Measurements from ENCODE around the gene KLHL29. TPM values are rescaled to one million over a fixed set of nuclear protein-coding genes. Genes with fewer than 3 reads are reported as not detected.
"Not testable (repeated sequence)": the region's sequence is repeated elsewhere in the genome, so short reads cannot be mapped to it uniquely, and the experiment has no call there.

KLHL29 gene
- total RNA-seq, 1 experiment from 2014 or later = 7.7 TPM

DNA sequence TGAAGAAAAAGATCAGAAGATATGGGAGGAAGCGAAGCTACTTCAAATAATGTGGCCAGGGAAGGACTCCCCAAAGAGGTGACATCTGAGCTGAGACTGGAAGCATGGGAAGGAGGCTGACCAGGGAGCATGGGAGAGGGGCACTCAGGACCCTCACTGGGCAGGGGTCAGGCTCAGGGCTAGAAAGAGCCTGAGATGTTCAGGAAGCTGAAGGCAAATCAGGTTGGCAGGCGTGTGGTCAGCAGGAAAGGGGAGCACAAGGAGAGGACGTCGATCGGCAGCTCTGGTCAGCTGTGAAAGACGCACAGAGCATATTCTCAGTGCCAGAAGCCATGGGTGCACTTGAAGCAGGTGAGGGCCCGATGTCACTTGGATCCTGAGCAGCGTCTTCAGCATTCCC is 38.2 kb upstream of the KLHL29 start:
- DNase-seq (ENCODE audit: low read depth, low spot score) (no peak), ATAC-seq (no peak)
- H3K9me3 ChIP-seq (ENCODE audit: control insufficient read depth, insufficient read depth, low read depth, low read length) = no peaks in the 10 kb centered on the region
- ChIA-PET POLR2A (no interaction called here), CTCF (no interaction called here)
- intact Hi-C loops (cut with micrococcal nuclease; ENCODE audit: unreplicated experiment) = no loop called here
- in situ Hi-C loops (cut with HindIII; ENCODE audit: low pct_unique_long_range_greater_than_20kb, low sequenced_read_pairs) = no loop called here
- no peaks in the 10 kb centered on the region for H3K36me3 ChIP-seq (ENCODE audit: control insufficient read depth, insufficient read depth, low read length)
- no TSS peak for BruUV-seq (replicated peaks)
- H3K4me3 ChIP-seq (ENCODE audit: low read depth in 2 of 2, low read length in 2 of 2) = no peak overlapping the region
- H3K27me3 ChIP-seq (ENCODE audit: control insufficient read depth, insufficient read depth, low read length) = peaks cover 8% of the 10 kb centered on the region; the same call in 1 of the 2 replicates
- H3K27ac ChIP-seq (ENCODE audit: low read length) = no peak overlapping the region
- TF ChIP-seq, protein P1, sequence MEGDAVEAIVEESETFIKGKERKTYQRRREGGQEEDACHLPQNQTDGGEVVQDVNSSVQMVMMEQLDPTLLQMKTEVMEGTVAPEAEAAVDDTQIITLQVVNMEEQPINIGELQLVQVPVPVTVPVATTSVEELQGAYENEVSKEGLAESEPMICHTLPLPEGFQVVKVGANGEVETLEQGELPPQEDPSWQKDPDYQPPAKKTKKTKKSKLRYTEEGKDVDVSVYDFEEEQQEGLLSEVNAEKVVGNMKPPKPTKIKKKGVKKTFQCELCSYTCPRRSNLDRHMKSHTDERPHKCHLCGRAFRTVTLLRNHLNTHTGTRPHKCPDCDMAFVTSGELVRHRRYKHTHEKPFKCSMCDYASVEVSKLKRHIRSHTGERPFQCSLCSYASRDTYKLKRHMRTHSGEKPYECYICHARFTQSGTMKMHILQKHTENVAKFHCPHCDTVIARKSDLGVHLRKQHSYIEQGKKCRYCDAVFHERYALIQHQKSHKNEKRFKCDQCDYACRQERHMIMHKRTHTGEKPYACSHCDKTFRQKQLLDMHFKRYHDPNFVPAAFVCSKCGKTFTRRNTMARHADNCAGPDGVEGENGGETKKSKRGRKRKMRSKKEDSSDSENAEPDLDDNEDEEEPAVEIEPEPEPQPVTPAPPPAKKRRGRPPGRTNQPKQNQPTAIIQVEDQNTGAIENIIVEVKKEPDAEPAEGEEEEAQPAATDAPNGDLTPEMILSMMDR (IDR thresholded peaks at IDR 0.05) = no peak
- TF ChIP-seq TCF7L2 (IDR thresholded peaks at IDR 0.05; ENCODE audit: low read depth, low read length) (no peak), SIN3A (IDR thresholded peaks at IDR 0.05; ENCODE audit: borderline replicate concordance, insufficient read depth, low read depth, low read length) (no peak), REST (IDR thresholded peaks at IDR 0.05; ENCODE audit: insufficient read depth in 1 of 2, low read depth in 2 of 2, low read length in 1 of 2) (no peak), POLR2AphosphoS5 (IDR thresholded peaks at IDR 0.05; ENCODE audit: low read depth, low read length) (no peak)
- H3K4me1 ChIP-seq (ENCODE audit: control insufficient read depth, insufficient read depth, low read length) = peaks cover 2% of the 10 kb centered on the region; the same call in 1 of the 2 replicates

GRCh38 chr2:23347471-23348092 is 37.4 kb upstream of the KLHL29 start:
- Histone ChIP-seq H3K4me1 (ENCODE audit: control insufficient read depth, insufficient read depth, low read length) (peaks cover 3% of the 10 kb centered on the region; the same call in 1 of the 2 replicates), H3K27me3 (ENCODE audit: control insufficient read depth, insufficient read depth, low read length) (peaks cover 6% of the 10 kb centered on the region; the same call in 1 of the 2 replicates), H3K27ac (ENCODE audit: low read length) (no peak overlapping the region), H3K36me3 (ENCODE audit: control insufficient read depth, insufficient read depth, low read length) (no peaks in the 10 kb centered on the region), H3K9me3 (ENCODE audit: control insufficient read depth, insufficient read depth, low read depth, low read length) (no peaks in the 10 kb centered on the region), H3K4me3 (ENCODE audit: low read depth in 2 of 2, low read length in 2 of 2) (no peak overlapping the region)
- in situ Hi-C loops (cut with HindIII; ENCODE audit: low pct_unique_long_range_greater_than_20kb, low sequenced_read_pairs) = no loop called here
- intact Hi-C loops (cut with micrococcal nuclease; ENCODE audit: unreplicated experiment) = no loop called here
- DNase-seq (ENCODE audit: low read depth, low spot score) = no peak
- no peak for ATAC-seq
- no TSS peak for BruUV-seq (replicated peaks)
- POLR2A ChIA-PET = no interaction called here
- TF ChIP-seq REST (IDR thresholded peaks at IDR 0.05; ENCODE audit: insufficient read depth in 1 of 2, low read depth in 2 of 2, low read length in 1 of 2) (no peak), TCF7L2 (IDR thresholded peaks at IDR 0.05; ENCODE audit: low read depth, low read length) (no peak), POLR2AphosphoS5 (IDR thresholded peaks at IDR 0.05; ENCODE audit: low read depth, low read length) (no peak), SIN3A (IDR thresholded peaks at IDR 0.05; ENCODE audit: borderline replicate concordance, insufficient read depth, low read depth, low read length) (no peak)
- TF ChIP-seq, protein P1 (IDR thresholded peaks at IDR 0.05) = no peak
- CTCF ChIA-PET = no interaction called here

GRCh38 chr2:23348093-23348481 is 36.9 kb upstream of the KLHL29 start:
- H3K27ac ChIP-seq (ENCODE audit: low read length); H3K4me3 ChIP-seq (ENCODE audit: low read depth in 2 of 2, low read length in 2 of 2); intact Hi-C loops (cut with micrococcal nuclease; ENCODE audit: unreplicated experiment); POLR2A ChIA-PET; ATAC-seq; BruUV-seq (replicated peaks); DNase-seq (ENCODE audit: low read depth, low spot score); CTCF ChIA-PET; H3K4me1 ChIP-seq (ENCODE audit: control insufficient read depth, insufficient read depth, low read length); H3K36me3 ChIP-seq (ENCODE audit: control insufficient read depth, insufficient read depth, low read length); H3K27me3 ChIP-seq (ENCODE audit: control insufficient read depth, insufficient read depth, low read length); in situ Hi-C loops (cut with HindIII; ENCODE audit: low pct_unique_long_range_greater_than_20kb, low sequenced_read_pairs); H3K9me3 ChIP-seq (ENCODE audit: control insufficient read depth, insufficient read depth, low read depth, low read length): not testable (repeated sequence)

Data from Panc1 (cell line).